RWPE1 (cell line): ENCODE results near the gene SLC6A12.

Source experiments
- CTCF ChIA-PET: fragments of 350-600 bp; sonication (Branson Sonifier 250); formaldehyde crosslinking; extraction: SDS; loops from one replicate; lab custom pipeline; 2021; lab: Yijun Ruan, JAX
- POLR2A ChIA-PET: fragments of 400-600 bp; formaldehyde crosslinking; extraction: SDS; loops from one replicate; lab custom pipeline; 2020; ENCODE audit warnings: antibody characterized with exemption; ENCODE audit not compliant: low non-redundant PET; lab: Yijun Ruan, JAX
- DNase-seq: peaks from one replicate; pipeline ENCODE4 v3.0.0; 2012; ENCODE audit warnings: low spot score
- H3K27ac ChIP-seq: fragments of 450-650 bp; 2 replicates; pipeline ENCODE4 v1.5.1; 2017
- TF ChIP-seq, protein P1 (sequence below): fragments of 450-650 bp; conservative IDR thresholded peaks from 2 replicates; pipeline ENCODE4 v1.5.1; 2017; ENCODE audit warnings: low read depth, mild to moderate bottlenecking

Gene SLC6A12

DNA sequence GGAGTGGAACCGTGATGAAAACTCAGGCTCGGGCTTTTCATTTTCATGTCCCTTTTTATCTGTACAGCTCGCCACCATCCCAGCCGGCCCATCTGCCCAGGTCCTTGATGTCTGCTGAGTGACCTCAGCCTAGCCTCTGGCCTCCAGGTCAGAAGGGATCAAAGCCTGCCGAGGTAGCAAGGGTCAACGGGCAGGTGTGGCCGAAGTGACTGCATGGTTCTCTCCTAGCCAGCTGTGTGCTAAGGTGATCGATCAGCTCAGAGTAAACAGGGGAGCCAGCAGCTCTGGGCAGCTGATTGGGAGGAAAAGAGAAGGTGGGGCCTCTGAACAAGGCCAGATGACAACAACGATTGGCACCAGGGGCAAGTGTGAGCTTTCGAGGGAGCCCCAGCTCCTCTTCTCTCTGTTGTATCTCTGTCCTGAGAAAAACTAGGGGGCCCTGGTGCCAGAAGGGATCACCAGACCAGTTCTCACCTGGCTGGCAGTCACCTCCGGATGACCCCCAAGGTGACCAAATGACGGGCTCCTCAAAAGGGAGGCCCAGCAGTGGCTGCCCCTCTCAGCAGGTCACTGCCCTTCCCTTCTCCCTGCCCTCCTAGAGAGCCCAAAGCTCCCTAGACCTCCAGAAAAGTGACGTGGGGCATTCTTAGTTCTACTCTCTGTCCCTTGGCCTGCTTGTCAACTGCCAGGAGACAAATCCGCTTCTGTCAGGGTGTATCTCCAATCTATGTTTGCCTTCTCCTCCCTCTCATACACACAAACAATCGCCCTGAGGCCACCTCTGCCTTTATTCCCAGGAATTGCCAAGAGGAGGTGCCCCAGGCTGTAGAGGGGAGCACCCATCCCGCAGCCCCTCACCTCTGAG, 3.4 kb downstream of the SLC6A12 start:
- ChIA-PET CTCF (no interaction called here), POLR2A (no interaction called here)
- no peak for DNase-seq
- H3K27ac ChIP-seq, result no peak overlapping the region
- TF ChIP-seq, protein P1, sequence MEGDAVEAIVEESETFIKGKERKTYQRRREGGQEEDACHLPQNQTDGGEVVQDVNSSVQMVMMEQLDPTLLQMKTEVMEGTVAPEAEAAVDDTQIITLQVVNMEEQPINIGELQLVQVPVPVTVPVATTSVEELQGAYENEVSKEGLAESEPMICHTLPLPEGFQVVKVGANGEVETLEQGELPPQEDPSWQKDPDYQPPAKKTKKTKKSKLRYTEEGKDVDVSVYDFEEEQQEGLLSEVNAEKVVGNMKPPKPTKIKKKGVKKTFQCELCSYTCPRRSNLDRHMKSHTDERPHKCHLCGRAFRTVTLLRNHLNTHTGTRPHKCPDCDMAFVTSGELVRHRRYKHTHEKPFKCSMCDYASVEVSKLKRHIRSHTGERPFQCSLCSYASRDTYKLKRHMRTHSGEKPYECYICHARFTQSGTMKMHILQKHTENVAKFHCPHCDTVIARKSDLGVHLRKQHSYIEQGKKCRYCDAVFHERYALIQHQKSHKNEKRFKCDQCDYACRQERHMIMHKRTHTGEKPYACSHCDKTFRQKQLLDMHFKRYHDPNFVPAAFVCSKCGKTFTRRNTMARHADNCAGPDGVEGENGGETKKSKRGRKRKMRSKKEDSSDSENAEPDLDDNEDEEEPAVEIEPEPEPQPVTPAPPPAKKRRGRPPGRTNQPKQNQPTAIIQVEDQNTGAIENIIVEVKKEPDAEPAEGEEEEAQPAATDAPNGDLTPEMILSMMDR, result no peak

DNA sequence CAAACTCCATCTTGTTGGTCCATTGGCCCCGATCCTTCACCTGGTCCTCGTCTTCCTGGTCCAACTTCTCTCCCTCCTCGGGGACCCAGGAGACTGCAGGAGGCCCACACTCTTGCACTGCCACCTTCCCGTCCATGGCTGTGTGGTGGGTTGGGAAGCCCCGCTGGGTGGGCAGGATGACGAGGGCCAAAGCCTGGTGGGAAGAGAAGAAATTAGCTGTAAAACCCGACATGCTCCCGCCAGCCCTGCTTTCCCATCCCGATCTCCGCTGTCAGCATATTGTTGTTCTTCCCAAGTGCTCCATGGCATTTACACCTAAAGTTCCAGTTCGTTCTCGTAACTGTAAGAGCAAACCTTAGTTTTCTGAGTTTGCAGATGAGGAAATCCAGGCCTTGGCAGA, 4.1 kb downstream of the SLC6A12 start:
- POLR2A ChIA-PET, result no interaction called here

DNA sequence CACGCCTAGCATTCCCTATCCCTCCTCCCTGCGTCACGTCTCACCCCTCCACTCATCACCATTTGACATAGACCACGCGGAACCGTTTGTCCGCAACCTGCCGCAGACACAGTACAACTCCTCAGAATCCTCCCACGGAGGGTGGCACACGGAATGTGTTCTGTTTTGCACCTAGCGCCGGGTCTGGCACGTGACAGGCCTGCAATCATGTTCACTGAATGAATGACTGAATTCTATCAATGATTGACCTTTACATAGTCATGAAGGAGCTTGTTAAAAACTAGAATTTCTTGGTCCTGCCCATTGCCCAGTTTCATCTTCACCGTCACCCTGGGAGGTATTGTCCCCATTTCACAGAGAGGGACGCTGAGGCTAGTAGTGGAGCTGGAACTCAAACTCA, 4.7 kb downstream of the SLC6A12 start:
- CTCF ChIA-PET, result no interaction called here
- H3K27ac ChIP-seq, result no peak overlapping the region
- TF ChIP-seq, protein P1, result no peak
- POLR2A ChIA-PET, result no interaction called here
- DNase-seq, result no peak

More for the DNA sequence above, 4.1 kb downstream of the SLC6A12 start:
- TF ChIP-seq, protein P1, result no peak
- no peak overlapping the region for H3K27ac ChIP-seq
- CTCF ChIA-PET, result no interaction called here
- DNase-seq, result no peak

DNA sequence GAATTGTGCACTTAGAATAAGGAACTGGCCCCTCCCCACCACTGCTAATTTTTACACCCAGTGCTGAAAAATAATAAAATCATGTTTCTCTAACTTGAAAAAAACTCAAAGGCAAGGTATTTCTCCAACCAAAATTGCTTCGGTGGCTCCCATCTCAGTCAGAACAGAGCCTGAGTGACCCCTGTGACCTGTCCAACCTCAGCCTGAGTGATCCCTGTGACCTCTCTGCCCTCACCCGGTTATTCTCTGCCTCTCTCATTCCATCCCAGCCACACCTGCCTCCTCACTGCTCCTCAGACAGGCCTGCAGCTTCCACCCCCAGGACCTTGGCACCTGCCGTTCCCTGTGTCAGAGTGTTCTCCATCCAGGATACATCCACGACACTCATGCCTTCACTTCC, 5.1 kb downstream of the SLC6A12 start:
- TF ChIP-seq, protein P1, result no peak
- no peak for DNase-seq
- ChIA-PET POLR2A (no interaction called here), CTCF (no interaction called here)
- H3K27ac ChIP-seq, result no peak overlapping the region

DNA sequence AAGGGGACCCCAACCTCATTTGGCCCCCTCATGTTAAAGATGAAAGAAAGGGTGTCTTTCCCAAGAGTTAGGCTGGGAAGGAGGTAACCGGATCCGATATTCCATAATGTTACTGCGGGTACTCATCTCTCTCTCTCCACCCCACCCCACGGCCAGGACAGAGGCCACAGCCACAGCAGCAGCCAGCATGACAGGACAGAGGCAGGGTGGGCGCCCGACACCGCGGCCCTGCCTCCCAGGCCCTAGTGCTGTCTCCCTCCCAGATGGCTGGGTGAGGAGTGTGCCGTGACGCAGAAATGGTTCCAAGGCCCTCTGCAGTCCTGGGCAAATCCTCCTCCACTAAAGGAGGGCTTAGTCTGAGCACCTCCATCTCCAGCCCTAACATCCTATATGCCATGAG, 6.2 kb downstream of the SLC6A12 start:
- CTCF ChIA-PET, result no interaction called here
- TF ChIP-seq, protein P1, result no peak
- POLR2A ChIA-PET, result no interaction called here
- no peak overlapping the region for H3K27ac ChIP-seq
- DNase-seq, result no peak

DNA sequence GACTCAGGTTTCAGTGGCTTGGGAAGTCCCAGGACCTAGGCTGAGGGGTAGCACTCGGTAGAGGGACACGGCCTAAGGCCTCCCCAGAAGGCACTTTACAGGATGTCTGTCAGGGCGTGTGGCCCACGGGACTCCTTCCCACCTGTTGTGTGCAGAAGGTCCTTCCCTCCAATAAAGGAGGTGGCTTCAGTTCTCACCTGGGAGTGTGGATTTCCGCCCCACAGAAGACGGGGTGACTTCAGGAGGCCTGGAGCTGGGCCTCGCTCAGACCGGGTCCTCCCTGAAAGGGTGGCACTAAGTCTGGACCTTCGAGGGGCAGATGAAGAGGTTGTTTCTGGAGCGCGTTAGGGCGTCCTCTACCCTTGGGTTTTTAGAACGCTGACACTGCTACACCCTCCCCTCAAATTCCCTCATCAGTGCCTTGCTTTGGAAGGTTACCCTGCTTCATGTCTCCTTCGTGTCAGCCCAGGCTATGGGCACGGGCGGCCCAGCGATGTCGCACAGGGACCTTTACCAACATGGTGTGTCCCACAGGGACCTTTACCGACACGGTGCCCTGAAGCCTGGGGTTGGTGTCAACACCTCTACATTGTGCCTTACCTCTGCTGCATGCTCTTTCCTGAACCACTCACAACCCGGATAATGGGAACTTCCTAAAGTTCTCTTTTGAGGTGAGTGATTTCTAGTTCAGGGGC, 7.1 kb downstream of the SLC6A12 start:
- CTCF ChIA-PET, result no interaction called here
- TF ChIP-seq, protein P1, result no peak
- POLR2A ChIA-PET, result no interaction called here
- no peak for DNase-seq
- H3K27ac ChIP-seq, result no peak overlapping the region
